Spleen (tissue), 11 donors: Measurements from ENCODE around the gene CENPP. TPM values are rescaled to one million over a fixed set of nuclear protein-coding genes. Genes with fewer than 3 reads are reported as not detected.

Source experiments
- DNase-seq: peaks from one replicate; pipeline ENCODE4 v3.0.0-alpha.2; 2020
- H3K27ac ChIP-seq, 8 donors: fragments of 200-600 bp; sonication (generic) in 7 of 8; 1 replicate in 4 of 8; 2 replicates in 4 of 8; pipeline versions ENCODE4 v1.5.0 to v1.8.0; 2016 to 2021; ENCODE audit warnings: inconsistent platforms in 4 of 8, mild to moderate bottlenecking in 4 of 8, moderate library complexity in 1 of 8
- H3K27me3 ChIP-seq, 7 donors: fragments of 200-600 bp; sonication (generic) in 6 of 7; replicated peaks in 1 of 7; 1 replicate in 4 of 7; 2 replicates in 3 of 7; pipeline versions ENCODE4 v1.5.0 to v1.8.0; 2016 to 2021; ENCODE audit warnings: inconsistent platforms in 3 of 7, mild to moderate bottlenecking in 1 of 7
- H3K36me3 ChIP-seq, 6 donors: fragments of 200-600 bp; sonication (generic) in 5 of 6; 1 replicate in 4 of 6; 2 replicates in 2 of 6; pipeline versions ENCODE4 v1.5.0 to v1.8.0; 2016 to 2021; ENCODE audit warnings: inconsistent platforms in 2 of 6
- H3K4me1 ChIP-seq, 6 donors: fragments of 200-600 bp; sonication (generic) in 5 of 6; 1 replicate in 3 of 6; 2 replicates in 3 of 6; pipeline versions ENCODE4 v1.5.0 to v1.8.0; 2016 to 2021; ENCODE audit warnings: inconsistent platforms in 3 of 6
- H3K4me3 ChIP-seq, 8 donors: fragments of 200-600 bp; sonication (generic) in 7 of 8; 1 replicate in 4 of 8; 2 replicates in 4 of 8; pipeline versions ENCODE4 v1.5.0 to v1.8.0; 2016 to 2021; ENCODE audit warnings: inconsistent platforms in 4 of 8, mild to moderate bottlenecking in 4 of 8, moderate library complexity in 2 of 8
- H3K9me3 ChIP-seq, 8 donors: fragments of 200-600 bp; sonication (generic) in 7 of 8; 1 replicate in 4 of 8; 2 replicates in 4 of 8; pipeline versions ENCODE4 v1.5.0 to v1.8.0; 2016 to 2021; ENCODE audit warnings: inconsistent platforms in 4 of 8
- POLR2A ChIP-seq, 3 donors: fragments of 450-650 bp; IDR thresholded peaks; one replicate each; pipeline ENCODE4 v1.5.1; 2017; ENCODE audit warnings: antibody characterized with exemption in 3 of 3, mild to moderate bottlenecking in 1 of 3
- POLR2AphosphoS5 ChIP-seq, 3 donors: sonication (generic); formaldehyde crosslinking; IDR thresholded peaks; one replicate each; pipeline ENCODE4 v1.5.1; 2017; ENCODE audit warnings: antibody characterized with exemption in 3 of 3
- WGBS, 5 donors: extraction: QIAGEN DNeasy Blood & Tissue Kit in 3 of 5; methylation state at CpG; one replicate each; pipeline versions ENCODE4 v1.1.5 to v1.1.7; 2013 to 2018; 5-methylcytosine and 5-hydroxymethylcytosine counted together
- intact Hi-C: fragments of 100-400 bp; cut with DNase I; formaldehyde crosslinking; loops from one replicate; pipeline ENCODE4 v1.15.0; 2023; ENCODE audit warnings: low total_unique reads
- polyA plus RNA-seq, 3 donors: library from polyadenylated mRNA; stranded (reverse); fragments of 200-250 nt; gene quantifications; one replicate each; pipeline ENCODE4 v1.2.1, GENCODE V29; 2013
- total RNA-seq, 7 donors: library from RNA; depleted of rRNA in 3 of 7; stranded (reverse); fragments of >200 nt in 3 of 7; fragmentation: NEBNext Ultra II Directional in 4 of 7; extraction: Animal tissue kit (Norgen Biotek cat#: 25700) in 4 of 7; gene quantifications; one replicate each; pipeline versions ENCODE4 v1.1.0 to v1.2.1, GENCODE V29; 2016 to 2021
- TF ChIP-seq, protein P1 (sequence below), 11 experiments: fragments of 200-600 bp in 7 of 11; fragments of 450-650 bp in 4 of 11; sonication (generic) in 4 of 11; IDR thresholded peaks in 8 of 11; conservative IDR thresholded peaks in 3 of 11; 1 replicate in 7 of 11; 2 replicates in 4 of 11; pipeline versions ENCODE4 v1.4.0 to v1.8.0; 2016 to 2021; ENCODE audit warnings: antibody characterized with exemption in 11 of 11, inconsistent platforms in 4 of 11, mild to moderate bottlenecking in 1 of 11
- donor health status: healthy with polysubstance abuse.
- donor health status: DM: no; HTN: no; CAD: no; lungs with moderate emphysema.
- donor health status: DM: no; HTN: no; CAD: no.
- donor health status: Bipolar disorder and iron deficiency.
- donor health status: healthy.
- donor health status: DM: no; HTN: no; CAD: no.
- donor health status: DM: yes; HTN: yes; CAD: no.

CENPP gene
- total and polyA plus RNA-seq, 10 donors, result 1.7 to 15.8 (median 6.2) TPM

DNA sequence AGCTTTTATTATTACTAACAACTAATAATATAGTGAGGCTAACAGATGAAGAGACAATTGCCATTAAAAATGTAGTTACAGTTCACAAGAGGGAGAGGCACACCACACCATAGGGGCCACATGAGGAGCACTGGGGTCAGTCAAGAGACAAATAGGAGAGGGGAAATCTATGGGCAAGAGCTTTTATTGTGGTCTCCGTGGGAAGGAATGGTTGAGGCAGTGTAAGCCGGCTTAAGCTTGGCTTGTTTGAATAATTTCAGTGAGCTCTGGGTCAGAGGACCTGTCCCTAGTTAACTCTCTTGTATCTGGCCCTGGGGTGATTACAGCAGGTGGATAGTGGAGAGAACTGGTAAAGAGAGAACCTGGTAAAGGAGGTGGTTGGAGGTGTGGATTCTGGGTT, 43.3 kb downstream of the CENPP start:
- Histone ChIP-seq H3K4me1 (no peaks in the 10 kb centered on the region), H3K9me3 (peaks cover 3 to 28% (median 23%) of the 10 kb centered on the region in 8 donors), H3K4me3 (no peak overlapping the region), H3K27me3 (no peaks in the 10 kb centered on the region), H3K27ac (no peak overlapping the region), H3K36me3 (peaks cover 0 to 28% (median 0%) of the 10 kb centered on the region in 6 donors)
- no peak for DNase-seq
- TF ChIP-seq POLR2AphosphoS5 (IDR thresholded peaks at IDR 0.05) (no peak), POLR2A (IDR thresholded peaks at IDR 0.05) (no peak)
- TF ChIP-seq, protein P1, sequence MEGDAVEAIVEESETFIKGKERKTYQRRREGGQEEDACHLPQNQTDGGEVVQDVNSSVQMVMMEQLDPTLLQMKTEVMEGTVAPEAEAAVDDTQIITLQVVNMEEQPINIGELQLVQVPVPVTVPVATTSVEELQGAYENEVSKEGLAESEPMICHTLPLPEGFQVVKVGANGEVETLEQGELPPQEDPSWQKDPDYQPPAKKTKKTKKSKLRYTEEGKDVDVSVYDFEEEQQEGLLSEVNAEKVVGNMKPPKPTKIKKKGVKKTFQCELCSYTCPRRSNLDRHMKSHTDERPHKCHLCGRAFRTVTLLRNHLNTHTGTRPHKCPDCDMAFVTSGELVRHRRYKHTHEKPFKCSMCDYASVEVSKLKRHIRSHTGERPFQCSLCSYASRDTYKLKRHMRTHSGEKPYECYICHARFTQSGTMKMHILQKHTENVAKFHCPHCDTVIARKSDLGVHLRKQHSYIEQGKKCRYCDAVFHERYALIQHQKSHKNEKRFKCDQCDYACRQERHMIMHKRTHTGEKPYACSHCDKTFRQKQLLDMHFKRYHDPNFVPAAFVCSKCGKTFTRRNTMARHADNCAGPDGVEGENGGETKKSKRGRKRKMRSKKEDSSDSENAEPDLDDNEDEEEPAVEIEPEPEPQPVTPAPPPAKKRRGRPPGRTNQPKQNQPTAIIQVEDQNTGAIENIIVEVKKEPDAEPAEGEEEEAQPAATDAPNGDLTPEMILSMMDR (IDR thresholded peaks at IDR 0.05 in 8 of 11, conservative IDR thresholded peaks at IDR 0.05 in 3 of 11), result no peak
- WGBS, 5 donors, result 43 to 77% (median 60%) methylated on average over 2 of the region's 2 CpGs
- intact Hi-C loops, result no loop called here

DNA sequence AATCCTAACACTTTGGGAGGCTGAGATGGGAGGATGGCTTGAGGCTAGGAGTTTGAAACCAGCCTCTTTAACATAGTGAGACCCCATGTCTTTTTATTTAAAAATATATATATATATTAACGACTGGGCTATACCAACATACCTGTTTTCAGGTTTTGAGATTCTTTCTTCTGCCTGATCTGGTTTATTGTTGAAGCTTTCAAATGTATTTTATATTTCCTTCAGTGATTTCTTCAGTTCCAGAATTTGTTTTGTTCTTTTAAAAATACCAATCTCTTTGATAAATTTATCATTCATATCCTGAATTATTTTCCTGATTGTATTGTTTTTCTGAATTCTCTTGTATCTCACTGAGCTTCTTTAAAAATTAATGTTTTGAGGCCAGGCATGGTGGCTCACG, 47.4 kb downstream of the CENPP start:
- intact Hi-C loops, result no loop called here
- no peaks in the 10 kb centered on the region for H3K4me1 ChIP-seq

DNA sequence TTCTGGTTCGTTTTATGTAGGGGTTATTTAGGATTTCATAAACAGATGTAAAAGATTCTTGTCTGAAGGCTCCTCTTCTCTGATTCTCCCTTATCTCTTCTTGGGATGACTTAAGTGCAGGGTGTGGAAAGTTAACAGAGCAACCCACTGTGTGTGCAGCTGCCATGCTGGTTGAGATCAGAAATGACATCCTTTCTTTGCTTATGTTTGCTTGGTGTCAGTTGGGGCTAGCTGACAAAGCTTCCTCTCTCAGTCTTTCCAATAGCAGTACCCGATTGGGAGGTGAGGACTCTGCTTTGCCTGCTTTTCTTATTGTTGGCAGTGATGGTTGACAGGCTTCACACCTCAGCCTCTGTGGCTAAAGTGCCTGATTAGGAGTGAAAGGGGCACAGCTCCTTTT, 52.1 kb downstream of the CENPP start:
- no peaks in the 10 kb centered on the region for H3K4me1 ChIP-seq
- WGBS, 5 donors, result 72 to 84% (median 77%) methylated on average over 2 of the region's 2 CpGs
- peaks cover 0 to 9% (median 0%) of the 10 kb centered on the region in 6 donors for H3K36me3 ChIP-seq
- TF ChIP-seq, protein P1 (IDR thresholded peaks at IDR 0.05 in 8 of 11, conservative IDR thresholded peaks at IDR 0.05 in 3 of 11), result no peak
- no peak for TF ChIP-seq POLR2A (IDR thresholded peaks at IDR 0.05)
- TF ChIP-seq POLR2AphosphoS5 (IDR thresholded peaks at IDR 0.05), result no peak
- no peak overlapping the region for H3K4me3 ChIP-seq
- H3K27me3 ChIP-seq, result no peaks in the 10 kb centered on the region
- intact Hi-C loops, result no loop called here
- H3K27ac ChIP-seq, result no peak overlapping the region
- no peak for DNase-seq
- peaks cover 5 to 36% (median 33%) of the 10 kb centered on the region in 8 donors for H3K9me3 ChIP-seq

More for the DNA sequence above, 47.4 kb downstream of the CENPP start:
- TF ChIP-seq POLR2A (IDR thresholded peaks at IDR 0.05), result no peak
- TF ChIP-seq, protein P1 (IDR thresholded peaks at IDR 0.05 in 8 of 11, conservative IDR thresholded peaks at IDR 0.05 in 3 of 11), result no peak
- TF ChIP-seq POLR2AphosphoS5 (IDR thresholded peaks at IDR 0.05), result no peak
- Histone ChIP-seq H3K9me3 (peaks cover 5 to 49% (median 44%) of the 10 kb centered on the region in 8 donors), H3K27me3 (no peaks in the 10 kb centered on the region), H3K27ac (no peak overlapping the region), H3K4me3 (no peak overlapping the region), H3K36me3 (peaks cover 0 to 4% (median 0%) of the 10 kb centered on the region in 6 donors)
- no peak for DNase-seq
- 94 to 98% (median 97%) methylated on average over 2 of the region's 2 CpGs for WGBS, 5 donors

DNA sequence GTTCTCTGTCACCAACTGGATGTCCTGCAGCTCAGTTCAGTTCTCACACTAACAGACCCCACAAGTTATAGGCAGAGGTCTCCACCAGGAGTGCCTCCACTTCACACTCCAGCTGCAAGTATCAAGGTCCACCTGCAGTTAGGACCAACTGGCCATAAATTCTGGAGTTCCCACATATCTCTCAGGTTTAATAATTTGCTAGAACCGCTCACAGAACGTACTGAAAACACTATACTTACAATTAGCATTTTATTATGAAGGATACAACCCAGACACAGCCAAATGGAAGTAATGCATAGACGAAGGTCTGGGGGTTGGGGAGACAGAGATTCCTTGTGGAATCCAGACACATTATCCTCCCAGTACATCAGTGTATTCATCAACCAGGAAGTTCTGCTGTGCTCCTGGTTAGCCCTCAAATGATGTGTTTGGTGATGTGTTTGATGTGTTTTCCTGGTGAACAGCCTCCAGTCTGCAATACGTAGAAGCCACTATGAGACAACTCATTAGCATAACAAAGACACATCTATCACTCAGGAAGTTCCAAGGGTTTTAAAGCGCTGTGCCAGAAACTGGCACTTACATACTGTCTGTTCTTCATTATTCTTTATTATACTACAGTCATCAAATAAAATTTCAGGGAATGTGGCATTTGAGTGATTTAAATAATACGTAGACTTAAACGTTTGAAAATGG, 53.3 kb downstream of the CENPP start:
- Histone ChIP-seq H3K36me3 (peaks cover 0 to 6% (median 0%) of the 10 kb centered on the region in 6 donors), H3K27me3 (no peaks in the 10 kb centered on the region), H3K27ac (no peak overlapping the region), H3K4me1 (no peaks in the 10 kb centered on the region), H3K9me3 (peaks cover 2 to 24% (median 21%) of the 10 kb centered on the region in 8 donors), H3K4me3 (no peak overlapping the region)
- intact Hi-C loops, result no loop called here
- no peak for DNase-seq
- TF ChIP-seq POLR2A (IDR thresholded peaks at IDR 0.05), result no peak
- TF ChIP-seq POLR2AphosphoS5 (IDR thresholded peaks at IDR 0.05), result no peak
- TF ChIP-seq, protein P1 (IDR thresholded peaks at IDR 0.05 in 8 of 11, conservative IDR thresholded peaks at IDR 0.05 in 3 of 11), result no peak
- WGBS, 5 donors, result 72 to 83% (median 80%) methylated on average over 7 of the region's 7 CpGs
